ENCODE data around the gene ARID1B. TPM values are rescaled to one million over a fixed set of nuclear protein-coding genes. Genes with fewer than 3 reads are reported as not detected.

Gene ARID1B
- total RNA-seq, 2 donors from 2014 or later, result 92.3 to 129 TPM

- no peaks in the 10 kb centered on the region for H3K9me3 Mint-ChIP-seq
- no peak overlapping the region for H3K4me3 Mint-ChIP-seq
- H3K27me3 Mint-ChIP-seq, result no peaks in the 10 kb centered on the region
- peaks cover 6% of the 10 kb centered on the region for H3K36me3 Mint-ChIP-seq
- DNase-seq (ENCODE audit: low spot score), result no peak
- H3K27ac Mint-ChIP-seq, result peak overlapping the region in 1 of 2 donors; percentile 45
- peak; percentile 69 to 77 for ATAC-seq
- H3K4me1 Mint-ChIP-seq (ENCODE audit: low read depth in 2 of 2), result peaks cover 41 to 42% of the 10 kb centered on the region in 2 donors
Measured at GRCh38 chr6:157110607-157111006, 333.4 kb downstream of the ARID1B start.

- H3K4me1 Mint-ChIP-seq (ENCODE audit: low read depth in 2 of 2), result peaks cover 21% of the 10 kb centered on the region in 2 donors
- ATAC-seq, result no peak
- no peaks in the 10 kb centered on the region for H3K27me3 Mint-ChIP-seq
Measured at GRCh38 chr6:157113389-157113788, 336.2 kb downstream of the ARID1B start.

GRCh38 chr6:157116426-157116825 is 339.2 kb downstream of the ARID1B start:
- no peak overlapping the region for H3K27ac Mint-ChIP-seq
- H3K9me3 Mint-ChIP-seq, result no peaks in the 10 kb centered on the region
- peaks cover 6% of the 10 kb centered on the region for H3K36me3 Mint-ChIP-seq
- H3K4me3 Mint-ChIP-seq, result no peak overlapping the region
- no peaks in the 10 kb centered on the region for H3K27me3 Mint-ChIP-seq
- ATAC-seq (no peak), DNase-seq (ENCODE audit: low spot score) (no peak)
- peaks cover 15 to 22% of the 10 kb centered on the region in 2 donors for H3K4me1 Mint-ChIP-seq (ENCODE audit: low read depth in 2 of 2)

More at GRCh38 chr6:157113389-157113788, 336.2 kb downstream of the ARID1B start:
- DNase-seq (ENCODE audit: low spot score), result no peak
- Mint-ChIP-seq H3K36me3 (peaks cover 6% of the 10 kb centered on the region), H3K4me3 (no peak overlapping the region), H3K9me3 (no peaks in the 10 kb centered on the region), H3K27ac (no peak overlapping the region)

GRCh38 chr6:157117431-157118095 is 340.4 kb downstream of the ARID1B start:
- DNase-seq (ENCODE audit: low spot score), result no peak
- Mint-ChIP-seq H3K27ac (no peak overlapping the region), H3K27me3 (no peaks in the 10 kb centered on the region), H3K4me3 (no peak overlapping the region), H3K4me1 (ENCODE audit: low read depth in 2 of 2) (peaks cover 12 to 17% of the 10 kb centered on the region in 2 donors), H3K9me3 (no peaks in the 10 kb centered on the region), H3K36me3 (no peaks in the 10 kb centered on the region)
- no peak for ATAC-seq

GRCh38 chr6:157119502-157120027 is 342.4 kb downstream of the ARID1B start:
- Mint-ChIP-seq H3K27ac (peak overlapping the region in 1 of 2 donors; percentile 20), H3K9me3 (no peaks in the 10 kb centered on the region), H3K4me1 (ENCODE audit: low read depth in 2 of 2) (peaks cover 8 to 18% of the 10 kb centered on the region in 2 donors), H3K4me3 (no peak overlapping the region), H3K27me3 (no peaks in the 10 kb centered on the region), H3K36me3 (no peaks in the 10 kb centered on the region)
- DNase-seq (ENCODE audit: low spot score), result no peak
- no peak for ATAC-seq

- Mint-ChIP-seq H3K27me3 (no peaks in the 10 kb centered on the region), H3K4me1 (ENCODE audit: low read depth in 2 of 2) (peaks cover 18 to 19% of the 10 kb centered on the region in 2 donors), H3K4me3 (no peak overlapping the region), H3K27ac (peak overlapping the region in 1 of 2 donors; percentile 19), H3K9me3 (no peaks in the 10 kb centered on the region), H3K36me3 (no peaks in the 10 kb centered on the region)
- ATAC-seq (no peak), DNase-seq (ENCODE audit: low spot score) (no peak)
Measured at GRCh38 chr6:157120534-157121232, 343.5 kb downstream of the ARID1B start.

GRCh38 chr6:157121897-157122296 is 344.7 kb downstream of the ARID1B start:
- no peak for DNase-seq (ENCODE audit: low spot score)
- H3K27me3 Mint-ChIP-seq, result no peaks in the 10 kb centered on the region
- no peak for ATAC-seq
- no peak overlapping the region for H3K27ac Mint-ChIP-seq
- no peaks in the 10 kb centered on the region for H3K9me3 Mint-ChIP-seq
- no peak overlapping the region for H3K4me3 Mint-ChIP-seq
- peaks cover 19% of the 10 kb centered on the region in 2 donors for H3K4me1 Mint-ChIP-seq (ENCODE audit: low read depth in 2 of 2)
- no peaks in the 10 kb centered on the region for H3K36me3 Mint-ChIP-seq

- no peaks in the 10 kb centered on the region for H3K9me3 Mint-ChIP-seq
- H3K36me3 Mint-ChIP-seq, result no peaks in the 10 kb centered on the region
- ATAC-seq, result no peak
- peaks cover 20 to 21% of the 10 kb centered on the region in 2 donors for H3K4me1 Mint-ChIP-seq (ENCODE audit: low read depth in 2 of 2)
- H3K27ac Mint-ChIP-seq, result no peak overlapping the region
- H3K4me3 Mint-ChIP-seq, result no peak overlapping the region
- DNase-seq (ENCODE audit: low spot score), result no peak
- no peaks in the 10 kb centered on the region for H3K27me3 Mint-ChIP-seq
Measured at GRCh38 chr6:157123234-157123633, 346.1 kb downstream of the ARID1B start.

- H3K4me1 Mint-ChIP-seq (ENCODE audit: low read depth in 2 of 2), result peaks cover 24 to 29% of the 10 kb centered on the region in 2 donors
- H3K9me3 Mint-ChIP-seq, result no peaks in the 10 kb centered on the region
- H3K27me3 Mint-ChIP-seq, result no peaks in the 10 kb centered on the region
- ATAC-seq (no peak), DNase-seq (ENCODE audit: low spot score) (no peak)
- no peak overlapping the region for H3K4me3 Mint-ChIP-seq
- H3K27ac Mint-ChIP-seq, result peak overlapping the region; percentile 31 to 40
- no peaks in the 10 kb centered on the region for H3K36me3 Mint-ChIP-seq
Measured at GRCh38 chr6:157124485-157125254, 347.5 kb downstream of the ARID1B start.

- DNase-seq (ENCODE audit: low spot score) (no peak), ATAC-seq (no peak)
- H3K4me3 Mint-ChIP-seq, result no peak overlapping the region
- H3K36me3 Mint-ChIP-seq, result no peaks in the 10 kb centered on the region
- no peak overlapping the region for H3K27ac Mint-ChIP-seq
- peaks cover 24 to 28% of the 10 kb centered on the region in 2 donors for H3K4me1 Mint-ChIP-seq (ENCODE audit: low read depth in 2 of 2)
- no peaks in the 10 kb centered on the region for H3K9me3 Mint-ChIP-seq
- H3K27me3 Mint-ChIP-seq, result no peaks in the 10 kb centered on the region
Measured at GRCh38 chr6:157125531-157125930, 348.4 kb downstream of the ARID1B start.

GRCh38 chr6:157126183-157127098 is 349.3 kb downstream of the ARID1B start:
- Mint-ChIP-seq H3K4me3 (no peak overlapping the region), H3K36me3 (no peaks in the 10 kb centered on the region), H3K9me3 (no peaks in the 10 kb centered on the region), H3K27ac (no peak overlapping the region), H3K27me3 (no peaks in the 10 kb centered on the region), H3K4me1 (ENCODE audit: low read depth in 2 of 2) (peaks cover 17 to 31% of the 10 kb centered on the region in 2 donors)
- DNase-seq (ENCODE audit: low spot score), result no peak
- ATAC-seq, result no peak

- peak overlapping the region in 1 of 2 donors; percentile 67 for H3K27ac Mint-ChIP-seq
- no peak overlapping the region for H3K4me3 Mint-ChIP-seq
Measured at GRCh38 chr6:157128235-157128775, 351.1 kb downstream of the ARID1B start.

More at GRCh38 chr6:157128235-157128775, 351.1 kb downstream of the ARID1B start:
- peaks cover 17 to 31% of the 10 kb centered on the region in 2 donors for H3K4me1 Mint-ChIP-seq (ENCODE audit: low read depth in 2 of 2)
- no peaks in the 10 kb centered on the region for H3K27me3 Mint-ChIP-seq
- DNase-seq (ENCODE audit: low spot score) (no peak), ATAC-seq (no peak)
- no peaks in the 10 kb centered on the region for H3K36me3 Mint-ChIP-seq
- H3K9me3 Mint-ChIP-seq, result no peaks in the 10 kb centered on the region

All from natural killer cell treated with Interleukin-12 subunit alpha and Interleukin-12 subunit beta and Interleukin-15 and Interleukin-18, amount 100 ng/mL, for 72 hours (primary cell).